Dedifferentiated amniotic fluid mesenchymal stem cell (primary cell): ENCODE data around the gene GPATCH3.
"Not testable (repeated sequence)": the region's sequence is repeated elsewhere in the genome, so short reads cannot be mapped to it uniquely, and the experiment has no call there.

Experiments
- DNase-seq: peaks from one replicate; pipeline ENCODE4 v3.0.0-alpha.2; 2016; ENCODE audit errors: extremely low spot score

GPATCH3 gene

DNA sequence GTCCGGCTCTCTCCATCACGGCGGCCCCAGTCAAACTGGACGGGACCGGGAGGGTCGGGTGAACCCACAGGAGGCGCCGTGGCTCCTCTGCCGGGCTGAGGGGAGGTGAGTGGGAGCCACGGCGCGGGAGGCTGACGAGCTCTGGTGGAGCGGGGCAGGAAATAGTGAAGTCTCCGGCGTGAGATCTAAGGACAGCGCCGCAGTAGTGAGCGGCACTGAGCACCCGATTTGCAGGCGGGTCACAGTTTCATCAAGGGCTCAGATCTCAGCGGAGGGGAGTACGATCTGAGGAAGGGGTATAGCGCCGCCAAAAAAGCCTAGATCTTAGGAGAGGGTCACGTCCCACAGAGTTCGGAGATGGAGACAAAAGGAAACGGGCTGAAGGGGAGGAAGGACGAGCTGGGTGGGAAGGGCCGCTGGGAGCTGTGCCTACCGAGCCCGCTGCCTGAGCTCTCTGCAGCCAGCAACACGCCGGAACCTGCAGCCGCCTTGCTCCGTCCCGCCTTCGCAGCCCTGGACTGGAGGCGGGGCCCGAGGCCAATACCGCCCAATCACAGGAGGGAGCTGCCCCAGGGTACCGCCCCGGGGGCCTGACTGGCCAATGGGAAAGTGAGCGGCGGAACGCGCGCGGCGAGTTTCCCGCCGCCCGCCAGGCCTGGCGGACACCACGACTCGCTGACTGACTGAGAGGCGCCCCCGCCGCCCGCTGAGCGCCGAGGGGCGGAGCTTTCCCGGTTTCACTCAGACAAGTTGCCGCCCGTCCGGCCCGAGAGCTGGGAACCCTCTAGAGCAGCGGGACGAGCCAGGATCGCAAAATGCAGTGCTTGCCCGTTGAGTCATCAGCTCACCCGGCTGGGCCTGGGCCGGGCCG, 35.4 kb downstream of the GPATCH3 start:
- peak; percentile 94 for DNase-seq

DNA sequence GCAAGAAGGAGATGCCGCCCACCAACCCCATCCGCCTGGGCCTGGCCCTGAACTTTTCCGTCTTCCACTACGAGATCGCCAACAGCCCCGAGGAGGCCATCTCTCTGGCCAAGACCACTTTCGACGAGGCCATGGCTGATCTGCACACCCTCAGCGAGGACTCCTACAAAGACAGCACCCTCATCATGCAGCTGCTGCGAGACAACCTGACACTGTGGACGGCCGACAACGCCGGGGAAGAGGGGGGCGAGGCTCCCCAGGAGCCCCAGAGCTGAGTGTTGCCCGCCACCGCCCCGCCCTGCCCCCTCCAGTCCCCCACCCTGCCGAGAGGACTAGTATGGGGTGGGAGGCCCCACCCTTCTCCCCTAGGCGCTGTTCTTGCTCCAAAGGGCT, 36.6 kb downstream of the GPATCH3 start:
- no peak for DNase-seq

DNA sequence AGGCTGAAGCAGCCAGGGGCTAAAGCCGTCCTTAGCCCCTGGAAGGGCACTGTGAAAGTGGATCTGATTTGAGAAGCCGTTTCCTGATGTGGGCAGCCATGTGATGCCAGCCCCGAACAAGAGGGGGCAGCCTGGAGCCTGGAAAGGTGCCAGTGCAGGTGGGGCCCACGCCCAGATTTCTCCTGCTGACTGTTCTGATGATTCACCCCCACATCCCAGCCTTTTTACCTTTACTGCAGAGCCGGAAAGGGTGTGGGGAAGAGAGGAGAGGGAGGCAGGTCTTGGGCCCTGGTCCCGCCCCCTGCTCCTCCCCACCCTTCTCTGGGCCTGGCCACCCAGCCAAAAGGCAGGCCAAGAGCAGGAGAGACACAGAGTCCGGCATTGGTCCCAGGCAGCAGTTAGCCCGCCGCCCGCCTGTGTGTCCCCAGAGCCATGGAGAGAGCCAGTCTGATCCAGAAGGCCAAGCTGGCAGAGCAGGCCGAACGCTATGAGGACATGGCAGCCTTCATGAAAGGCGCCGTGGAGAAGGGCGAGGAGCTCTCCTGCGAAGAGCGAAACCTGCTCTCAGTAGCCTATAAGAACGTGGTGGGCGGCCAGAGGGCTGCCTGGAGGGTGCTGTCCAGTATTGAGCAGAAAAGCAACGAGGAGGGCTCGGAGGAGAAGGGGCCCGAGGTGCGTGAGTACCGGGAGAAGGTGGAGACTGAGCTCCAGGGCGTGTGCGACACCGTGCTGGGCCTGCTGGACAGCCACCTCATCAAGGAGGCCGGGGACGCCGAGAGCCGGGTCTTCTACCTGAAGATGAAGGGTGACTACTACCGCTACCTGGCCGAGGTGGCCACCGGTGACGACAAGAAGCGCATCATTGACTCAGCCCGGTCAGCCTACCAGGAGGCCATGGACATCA, 37.2 kb downstream of the GPATCH3 start, which contains the start of gene SFN:
Gene SFN, plus strand, starts transcription at position 369 of the 904 bp plus-strand sequence. Its CDS starts 64 bp downstream, at position 433.
- DNase-seq: no peak

DNA sequence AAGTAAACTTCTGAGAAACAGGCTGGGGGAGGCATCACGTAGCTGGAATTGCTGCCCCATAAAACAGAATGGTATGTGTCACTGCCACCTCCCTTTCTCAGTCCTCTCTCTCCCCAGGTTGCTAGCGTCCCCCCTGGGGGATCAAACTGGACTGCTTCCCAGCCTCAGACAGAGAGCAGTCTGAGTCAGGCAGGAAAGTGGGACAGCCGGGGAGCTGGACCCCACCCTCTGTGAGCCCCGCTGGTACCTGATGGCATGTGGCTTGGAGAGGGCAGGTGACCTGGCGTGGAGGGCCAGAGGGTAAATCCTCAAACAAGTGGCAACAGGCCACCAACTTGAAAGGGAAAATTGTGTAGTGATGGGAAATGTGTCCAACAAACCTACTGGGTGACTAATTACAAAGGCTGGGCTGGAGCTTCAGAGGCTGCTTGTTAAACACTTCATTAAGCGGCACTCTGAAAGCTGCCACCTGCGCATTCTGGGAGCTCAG, 38.3 kb downstream of the GPATCH3 start:
- no peak for DNase-seq

DNA sequence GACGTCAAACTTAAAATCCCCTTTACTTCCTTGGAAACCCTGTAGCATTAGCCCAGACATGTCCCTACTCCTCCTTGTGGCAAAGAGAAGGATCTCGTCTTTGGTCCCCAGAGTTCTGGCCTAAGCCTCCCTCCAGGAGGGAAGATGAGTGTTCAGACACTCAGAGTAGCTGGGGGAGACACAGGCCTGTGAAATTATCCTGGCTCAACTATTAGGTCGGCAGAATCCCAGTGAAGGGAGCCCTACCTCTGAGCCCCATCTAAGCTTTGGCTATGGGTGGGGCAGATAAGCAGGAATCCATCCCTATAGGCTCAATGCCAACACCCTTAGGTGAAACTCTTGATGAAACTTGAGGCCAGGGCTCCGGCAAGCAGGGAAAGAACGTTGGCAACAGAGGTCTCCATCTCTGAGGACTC, 39.0 kb downstream of the GPATCH3 start:
- DNase-seq: no peak

DNA sequence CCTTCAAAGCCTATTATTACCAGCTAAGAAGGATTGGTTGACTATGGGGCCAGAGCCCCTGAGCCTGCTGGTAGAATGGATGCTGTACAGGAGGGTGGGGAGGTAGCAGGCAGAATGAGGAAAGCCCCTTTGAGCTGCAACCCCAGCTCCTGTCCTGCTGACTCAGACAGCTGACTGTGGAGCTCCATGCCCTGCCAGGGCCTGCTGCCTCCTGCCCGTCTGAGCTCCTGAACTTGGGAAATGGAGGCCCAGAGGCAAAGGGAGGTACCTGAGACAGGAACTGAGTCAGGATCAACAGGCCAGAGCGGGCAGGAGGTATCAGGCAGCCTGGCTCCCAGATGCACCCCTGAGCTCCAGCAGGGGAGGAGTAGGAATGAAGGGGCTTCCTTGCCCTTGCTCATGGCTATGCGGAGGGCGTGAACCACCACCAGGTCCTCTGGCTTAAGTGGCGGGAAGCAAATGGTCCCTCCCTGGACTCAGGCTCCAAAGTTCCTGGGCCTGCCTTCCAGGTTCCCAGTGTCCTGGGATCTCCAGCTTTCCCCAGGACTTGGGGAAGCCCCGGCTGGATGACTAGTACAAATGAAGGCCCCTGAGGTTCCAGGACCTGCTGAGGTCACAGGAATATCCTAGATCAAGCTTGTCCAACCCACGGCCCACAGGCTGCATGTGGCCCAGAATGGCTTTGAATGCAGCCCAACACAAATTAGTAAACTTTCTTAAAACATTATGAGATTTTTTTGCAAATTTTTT, 41.2 kb downstream of the GPATCH3 start:
- DNase-seq: no peak

DNA sequence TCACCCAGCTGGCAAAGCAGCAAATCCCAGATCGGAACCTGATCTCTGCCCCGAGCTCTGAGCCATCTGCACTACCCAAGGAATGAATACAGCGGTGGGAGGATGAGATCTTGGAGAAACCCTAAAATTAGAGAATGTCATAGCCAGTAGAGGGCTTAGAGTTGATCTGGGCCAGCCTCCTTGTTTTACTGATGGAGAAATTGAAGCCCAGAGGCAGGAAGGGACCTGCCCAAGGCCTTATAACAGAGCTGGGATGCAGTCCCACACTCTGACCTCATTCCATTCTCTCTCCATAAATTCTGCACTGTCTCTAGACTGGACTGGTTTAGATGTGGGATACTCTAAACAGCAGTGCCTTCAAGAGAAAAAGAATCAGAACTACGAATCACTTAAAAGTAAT, 42.1 kb downstream of the GPATCH3 start:
- no peak for DNase-seq

DNA sequence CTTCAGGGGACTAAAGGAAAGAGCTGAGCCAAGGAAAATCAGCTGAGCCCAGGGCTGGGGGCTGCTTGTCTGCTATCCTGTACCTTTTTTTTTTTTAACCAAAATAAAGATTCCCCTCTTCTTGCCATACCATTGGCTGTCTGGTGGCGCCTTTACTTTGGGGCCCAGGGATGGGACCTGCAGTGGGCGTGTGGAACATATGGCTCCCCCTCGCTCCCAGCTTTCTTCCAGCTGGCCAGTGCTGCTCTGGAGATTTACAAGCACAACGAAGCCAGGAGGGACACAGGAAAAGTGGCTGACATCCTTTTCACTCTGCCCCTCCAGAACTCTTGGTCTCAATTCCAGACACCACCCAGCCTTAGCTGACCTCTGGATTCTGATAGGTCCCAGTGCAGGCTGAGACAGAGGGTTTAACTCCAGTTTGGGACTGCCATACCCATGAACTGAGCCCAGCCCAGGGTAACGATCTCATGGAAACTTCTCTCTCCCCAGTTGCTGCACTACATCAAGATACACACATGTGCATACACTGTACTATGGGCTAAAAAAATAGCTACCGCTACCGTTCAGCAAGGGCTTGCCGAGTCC, 42.7 kb downstream of the GPATCH3 start:
- DNase-seq: no peak

DNA sequence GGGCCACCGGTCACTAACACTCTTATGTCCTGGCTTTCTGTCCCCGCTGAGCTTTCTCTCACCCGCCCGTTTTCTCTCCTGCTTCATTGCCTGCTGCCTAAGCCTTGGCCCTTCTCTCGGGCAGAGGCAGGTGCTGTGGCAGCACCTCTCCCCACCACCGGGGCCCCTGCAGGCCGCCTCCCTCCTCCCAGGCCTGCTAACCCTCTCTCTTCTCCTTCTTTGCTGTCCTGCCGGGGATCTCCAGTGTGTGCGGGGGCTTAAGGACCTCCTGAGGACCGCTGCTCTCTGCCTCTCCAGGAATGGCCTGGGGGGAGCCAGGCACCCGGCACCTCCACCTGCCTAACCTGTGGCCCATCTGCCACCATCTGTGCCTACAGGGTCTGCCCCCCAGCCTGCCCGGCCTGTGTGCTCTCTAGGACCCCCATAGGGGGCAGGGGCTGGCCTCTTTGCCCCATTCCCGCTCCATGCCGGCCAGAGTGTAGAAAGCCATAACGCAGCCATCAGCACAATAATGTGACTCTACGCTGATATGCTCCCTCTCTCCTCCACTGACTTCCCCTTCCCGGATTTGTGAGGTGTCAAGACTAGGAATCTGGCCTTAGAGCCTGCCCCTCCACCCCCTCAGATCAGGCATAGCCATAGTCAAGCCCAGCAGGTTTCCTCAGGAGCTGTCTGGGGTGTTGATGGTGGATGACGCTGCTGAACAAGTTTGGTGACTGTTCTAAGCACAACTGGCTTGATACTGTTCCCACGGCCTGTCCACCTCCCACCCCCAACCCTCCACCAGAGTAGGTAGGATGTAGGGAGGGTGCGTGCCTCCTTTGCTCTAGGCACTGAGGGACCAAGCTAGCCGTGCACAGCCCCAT, 43.4 kb downstream of the GPATCH3 start:
- no peak for DNase-seq

DNA sequence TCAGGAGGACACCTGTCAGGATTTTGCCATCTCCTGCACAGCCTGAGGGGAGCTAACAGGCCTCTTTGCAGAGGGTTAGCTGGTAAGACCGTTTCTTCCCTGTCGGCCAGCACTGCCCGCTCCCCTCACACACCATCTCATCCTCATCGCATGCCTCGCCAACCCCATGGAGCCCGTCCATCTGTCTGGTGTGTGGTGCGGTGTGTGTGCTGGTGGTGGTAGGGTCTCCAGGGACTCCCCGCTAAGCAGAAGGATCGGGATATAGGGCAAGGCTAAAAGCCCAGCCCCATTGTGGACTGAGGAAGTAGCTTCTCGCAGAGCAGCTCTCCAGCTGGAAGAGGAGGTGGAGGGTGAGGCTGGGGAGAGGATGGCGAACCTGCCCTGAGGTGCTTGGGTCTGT, 44.1 kb downstream of the GPATCH3 start:
- no peak for DNase-seq

DNA sequence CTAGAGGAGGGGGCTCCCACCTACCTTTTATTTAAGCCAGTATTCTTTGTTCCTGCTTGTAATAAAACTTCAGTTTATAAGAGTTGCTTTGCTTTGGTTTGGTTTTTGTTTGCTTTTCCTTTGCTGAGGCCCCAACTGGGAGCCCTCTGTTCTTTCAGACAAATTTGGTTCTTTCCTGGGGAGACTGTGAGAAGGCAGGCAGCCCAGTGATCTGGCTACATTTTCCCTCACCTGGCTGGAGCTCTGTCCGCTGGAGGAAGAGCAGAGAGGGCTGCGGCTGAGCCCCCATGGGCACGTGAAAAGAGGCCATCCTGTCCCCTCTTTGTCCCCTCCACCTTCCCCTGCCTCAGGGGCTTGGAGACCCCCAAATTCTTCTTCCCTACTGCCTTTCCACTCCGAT, 44.6 kb downstream of the GPATCH3 start:
- DNase-seq: no peak

DNA sequence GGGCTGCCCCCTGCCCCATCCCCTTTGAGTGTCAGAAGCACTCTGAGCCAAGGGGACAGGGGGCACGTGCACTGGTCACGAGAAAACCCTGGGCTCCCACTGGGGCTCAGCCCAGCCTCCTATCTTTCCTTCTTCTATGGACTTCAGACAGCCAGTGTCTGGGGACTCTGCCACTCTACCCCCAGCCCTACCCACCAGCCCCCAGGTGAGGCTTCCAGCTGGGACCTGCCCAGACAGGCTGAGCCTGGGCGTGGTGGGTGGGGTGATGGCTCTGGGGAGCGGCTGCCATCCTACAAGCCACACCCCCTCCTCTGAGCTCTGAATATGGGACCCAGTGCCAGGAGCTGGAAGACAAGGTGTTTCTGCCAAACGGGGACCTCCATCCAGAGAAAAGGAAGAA, 45.4 kb downstream of the GPATCH3 start:
- no peak for DNase-seq

DNA sequence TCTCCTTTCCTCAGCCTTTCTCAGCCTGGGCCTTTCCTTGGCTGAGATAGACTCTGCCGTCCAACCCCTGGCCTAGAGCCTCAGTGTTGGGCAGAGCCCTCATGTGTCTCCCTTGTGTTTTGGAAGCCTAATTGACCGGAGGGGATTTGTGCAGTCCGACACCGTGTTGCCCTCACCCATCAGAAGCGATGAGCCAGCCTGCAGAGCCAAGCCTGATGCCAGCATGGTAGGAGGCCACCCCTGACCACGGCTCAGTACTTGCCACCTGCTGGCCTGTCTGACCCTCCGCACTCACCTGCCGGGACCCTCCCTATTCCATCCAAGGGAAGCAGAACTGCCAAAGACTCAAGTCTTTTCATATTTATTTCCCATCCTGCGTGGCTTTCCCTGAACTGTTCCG, 46.7 kb downstream of the GPATCH3 start:
- DNase-seq: no peak

DNA sequence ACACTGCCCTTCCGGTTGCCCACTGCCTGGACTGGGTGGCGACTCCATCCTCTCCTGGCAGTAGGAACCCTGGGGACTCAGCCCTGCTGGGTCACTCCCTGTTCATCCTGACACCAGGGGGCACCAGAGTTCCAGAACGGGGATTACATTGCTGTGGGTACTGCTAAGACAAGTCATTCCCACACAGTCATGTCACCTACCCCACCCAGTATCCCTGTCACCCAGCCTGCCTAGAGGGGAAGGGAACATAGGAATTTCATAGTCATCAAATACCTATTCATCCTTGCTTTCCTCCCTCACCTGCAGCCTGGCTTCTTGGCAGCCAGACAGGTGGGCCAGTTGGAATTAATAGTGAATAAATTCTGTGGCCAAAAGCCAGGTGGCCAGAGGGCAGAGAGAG, 47.1 kb downstream of the GPATCH3 start:
- DNase-seq: peak; percentile 65

DNA sequence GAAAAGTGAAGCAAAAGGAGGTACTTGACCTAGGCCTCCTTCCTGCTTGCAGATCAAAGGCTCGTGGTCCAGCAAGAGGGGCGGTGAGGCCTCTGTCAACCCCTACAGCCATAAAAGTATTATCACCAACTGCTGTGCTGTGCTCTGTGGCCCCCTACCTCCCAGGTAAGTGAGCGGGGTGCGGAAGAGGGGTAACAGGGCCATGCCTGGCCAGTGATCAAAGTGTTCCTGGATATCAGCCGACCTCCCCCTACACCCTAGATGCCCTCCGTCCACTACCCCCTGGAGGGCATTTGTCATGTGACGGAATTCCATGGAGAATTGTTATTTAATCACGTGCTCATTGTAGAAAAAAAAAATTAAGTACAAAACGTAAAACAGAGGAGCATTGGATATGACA, 47.6 kb downstream of the GPATCH3 start:
- DNase-seq: no peak

DNA sequence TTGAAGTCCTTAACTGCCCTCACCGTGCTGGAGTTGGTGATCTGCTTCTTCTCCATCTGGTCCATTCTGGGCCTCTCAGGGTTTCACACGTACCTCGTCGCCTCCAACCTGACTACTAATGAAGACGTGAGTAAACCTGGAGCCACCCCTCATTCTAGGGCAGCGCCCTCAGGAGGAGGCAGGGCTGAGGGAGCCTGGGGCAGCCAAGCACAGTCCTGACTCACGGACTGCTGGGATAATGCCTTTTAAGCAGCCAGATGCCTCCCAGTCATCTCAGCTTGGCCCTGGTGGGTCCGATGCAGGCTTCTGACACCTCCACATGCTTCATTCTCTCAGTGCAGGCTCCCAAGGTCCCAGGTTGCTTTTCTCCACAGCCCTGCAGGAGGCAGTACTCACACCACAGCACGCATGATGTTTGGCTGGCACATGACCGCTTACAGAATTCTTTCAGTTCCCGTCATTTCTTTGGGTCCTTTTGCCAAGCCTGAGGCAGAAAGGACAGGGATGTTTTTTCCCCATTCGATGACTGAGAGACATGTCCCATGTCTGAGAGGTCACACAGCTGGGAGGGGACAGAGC, 49.1 kb downstream of the GPATCH3 start:
- DNase-seq: no peak

DNA sequence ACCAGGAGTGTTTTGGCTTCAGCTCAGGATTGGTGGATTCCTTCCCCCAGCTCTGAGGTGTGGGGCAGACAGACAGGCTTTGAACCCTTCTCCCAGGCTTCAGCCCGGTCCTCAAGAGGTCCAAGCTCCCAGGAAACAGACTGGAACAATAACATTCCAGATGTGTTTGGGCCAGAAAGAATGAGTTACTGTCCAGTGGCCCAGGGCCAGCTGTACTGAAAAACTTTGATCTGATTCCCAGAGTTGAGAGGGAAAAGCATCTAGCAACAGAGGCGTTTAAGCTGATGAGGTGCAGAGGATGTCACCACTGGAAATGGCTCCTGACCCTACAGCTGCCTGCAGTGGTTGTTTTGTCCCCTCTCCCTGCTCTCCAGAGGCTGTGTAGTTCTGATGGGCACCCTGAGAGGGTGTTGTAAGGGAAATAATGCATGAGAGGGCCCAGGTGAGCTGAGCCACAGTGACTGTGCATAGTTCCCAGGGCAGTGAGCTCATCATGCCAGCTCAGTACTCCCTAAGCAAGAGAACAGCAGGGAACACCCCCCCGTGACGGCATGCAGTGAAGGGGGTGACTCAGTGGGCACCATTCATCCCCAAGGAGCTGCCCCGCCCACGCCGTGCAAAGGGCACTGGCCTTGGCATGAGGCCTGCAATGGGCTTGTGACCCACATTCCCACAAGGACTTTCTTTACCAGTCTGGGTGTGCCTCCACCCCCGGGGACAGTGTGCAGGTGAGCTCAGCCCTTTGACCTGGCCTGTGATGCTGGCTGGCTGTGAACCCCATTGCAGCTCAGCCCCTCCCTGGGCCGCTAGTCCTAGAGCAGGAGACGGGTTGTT, 51.1 kb downstream of the GPATCH3 start:
- no peak for DNase-seq

DNA sequence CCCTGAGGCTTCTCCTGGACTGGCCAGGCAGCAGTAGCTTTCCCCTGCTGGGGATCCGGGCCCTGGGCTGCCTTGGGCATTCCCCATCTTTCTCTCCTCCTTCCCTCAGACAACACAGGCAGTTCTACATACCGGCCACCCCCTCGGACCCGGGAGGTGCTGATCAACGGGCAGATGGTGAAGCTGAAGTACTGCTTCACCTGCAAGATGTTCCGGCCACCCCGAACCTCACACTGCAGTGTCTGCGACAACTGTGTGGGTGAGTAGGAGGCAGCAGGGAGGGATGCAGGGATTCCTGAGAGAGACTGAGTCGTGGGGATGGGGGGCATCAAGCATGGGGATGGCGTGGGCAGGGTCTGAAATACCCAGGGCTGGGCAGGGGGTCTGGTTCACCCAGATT, 51.8 kb downstream of the GPATCH3 start:
- DNase-seq: no peak

DNA sequence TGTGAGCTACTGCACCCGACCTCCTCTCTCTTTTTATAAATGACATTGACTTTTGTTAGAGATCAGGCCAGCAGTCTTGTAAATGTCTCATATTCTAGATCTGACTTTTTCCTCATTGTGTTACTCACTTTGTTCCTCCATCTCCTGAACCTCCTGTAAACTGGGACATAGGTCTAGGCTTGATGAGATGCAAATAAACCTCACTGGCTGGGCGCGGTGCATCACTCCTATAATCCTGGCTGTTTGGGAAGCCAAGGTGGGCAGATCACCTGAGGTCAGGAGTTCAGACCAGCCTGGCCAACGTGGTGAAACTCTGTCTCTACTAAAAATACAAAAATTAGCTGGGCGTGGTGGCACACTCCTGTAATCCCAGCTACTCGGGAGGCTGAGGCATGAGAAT, 52.4 kb downstream of the GPATCH3 start:
- DNase-seq: not testable (repeated sequence)
